ENCODE results near the gene LDLRAD3.
"Not testable (repeated sequence)": the region's sequence is repeated elsewhere in the genome, so short reads cannot be mapped to it uniquely, and the experiment has no call there.

LDLRAD3 gene

GRCh38 chr11:35943713-35944502 is at the start of gene LDLRAD3:
Gene LDLRAD3, plus strand, starts transcription at chr11:35944062. Its CDS starts 37 bp downstream, at chr11:35944099.
- DNase-seq, result peak; percentile 83

- DNase-seq, result no peak
Measured at GRCh38 chr11:35897019-35897418, 46.8 kb upstream of the LDLRAD3 start.

DNA sequence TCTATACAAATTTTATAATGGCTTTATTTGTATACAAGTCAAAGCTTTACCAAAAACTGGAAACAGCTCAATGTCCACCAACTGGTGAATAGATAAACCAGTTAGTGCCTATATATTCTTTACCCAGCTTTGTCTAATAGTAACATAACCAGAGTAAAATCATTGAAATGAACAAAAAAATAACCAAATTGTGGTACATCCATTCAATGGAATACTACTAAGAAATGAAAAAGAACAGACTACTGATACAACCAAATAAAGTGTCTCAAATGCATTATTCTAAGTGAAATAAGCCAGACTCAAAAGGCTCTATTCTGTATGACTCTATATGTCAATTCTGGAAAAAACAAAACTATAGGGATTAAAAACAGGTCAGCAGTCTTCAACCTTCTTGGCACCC is 40.9 kb upstream of the LDLRAD3 start:
- no peak for DNase-seq

- peak; percentile 63 for DNase-seq
Measured at GRCh38 chr11:35905646-35906276, 38.1 kb upstream of the LDLRAD3 start.

- no peak for DNase-seq
Measured at GRCh38 chr11:35906277-35906661, 37.6 kb upstream of the LDLRAD3 start.

DNA sequence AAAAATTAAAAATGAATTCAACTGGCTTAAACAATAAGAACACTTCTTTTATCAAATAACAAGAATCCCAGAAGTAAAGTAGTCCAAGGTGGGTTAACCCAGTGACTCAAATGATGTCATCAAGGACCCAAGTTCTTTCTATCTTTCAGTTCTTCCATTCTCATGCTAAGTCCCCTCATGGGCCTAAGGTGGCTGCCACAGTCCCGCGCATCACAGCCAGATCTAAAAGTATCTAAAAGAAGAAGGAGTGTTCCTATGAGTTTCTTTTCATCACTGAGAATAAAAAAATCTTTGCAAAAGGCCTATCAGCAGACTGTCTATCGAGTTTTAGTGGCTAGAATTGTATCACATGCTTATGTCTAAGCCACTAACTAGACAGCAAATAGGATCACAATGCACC is 37.2 kb upstream of the LDLRAD3 start:
- DNase-seq, result no peak

DNA sequence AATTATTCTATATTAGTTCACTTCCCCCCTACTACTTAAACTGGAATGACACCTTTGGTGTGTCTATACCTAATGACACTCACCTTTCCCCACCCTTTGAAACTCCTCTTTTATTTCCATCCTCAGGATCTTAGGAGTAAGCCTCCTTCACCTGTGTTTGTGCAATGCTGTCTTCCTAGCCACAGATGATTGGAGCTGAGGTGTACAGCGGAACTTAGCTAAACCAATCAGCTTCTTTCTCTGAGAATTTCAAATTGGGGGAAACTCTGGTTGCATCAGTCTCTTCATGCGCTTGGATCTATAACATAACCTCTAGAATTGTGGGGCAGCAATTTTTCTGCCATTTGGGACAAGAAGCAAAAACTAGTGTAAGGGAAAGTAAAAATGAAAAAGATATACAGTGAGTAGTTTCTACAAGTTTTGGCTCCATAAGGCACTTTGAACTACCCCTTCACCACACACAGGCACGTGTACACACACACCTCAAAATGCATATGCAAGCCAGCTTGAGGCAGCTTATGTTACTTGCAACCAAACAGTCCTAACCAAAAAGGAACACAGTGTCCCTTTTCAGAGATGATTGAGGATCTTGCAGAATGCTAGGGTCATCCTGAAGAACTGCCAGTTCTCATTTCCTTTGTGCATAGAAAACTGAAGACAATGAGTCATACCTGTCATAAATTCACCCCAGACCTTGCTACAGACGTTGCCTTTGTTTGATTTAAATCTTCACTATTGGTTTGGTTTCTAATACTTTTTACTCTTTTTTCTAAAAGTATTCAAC is 36.0 kb upstream of the LDLRAD3 start:
- no peak for DNase-seq

DNA sequence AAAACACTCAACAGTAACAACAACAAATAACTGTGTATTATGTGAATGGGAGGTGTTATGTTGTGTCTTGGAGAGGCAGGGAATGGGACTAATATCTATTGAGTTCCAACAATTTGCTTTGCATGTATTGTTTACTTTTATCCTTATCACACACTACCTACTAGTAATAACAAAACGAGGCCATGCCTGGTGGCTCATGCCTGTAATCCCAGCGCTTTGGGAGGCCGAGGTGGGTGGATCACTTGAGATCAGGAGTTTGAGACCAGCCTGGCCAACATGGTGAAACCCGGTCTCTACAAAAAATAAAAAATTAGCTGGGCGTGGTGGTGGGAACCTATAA is 35.5 kb upstream of the LDLRAD3 start:
- DNase-seq, result not testable (repeated sequence)

- no peak for DNase-seq
Measured at GRCh38 chr11:35909511-35910265, 34.2 kb upstream of the LDLRAD3 start.

GRCh38 chr11:35911013-35911412 is 32.8 kb upstream of the LDLRAD3 start:
- DNase-seq, result no peak

DNA sequence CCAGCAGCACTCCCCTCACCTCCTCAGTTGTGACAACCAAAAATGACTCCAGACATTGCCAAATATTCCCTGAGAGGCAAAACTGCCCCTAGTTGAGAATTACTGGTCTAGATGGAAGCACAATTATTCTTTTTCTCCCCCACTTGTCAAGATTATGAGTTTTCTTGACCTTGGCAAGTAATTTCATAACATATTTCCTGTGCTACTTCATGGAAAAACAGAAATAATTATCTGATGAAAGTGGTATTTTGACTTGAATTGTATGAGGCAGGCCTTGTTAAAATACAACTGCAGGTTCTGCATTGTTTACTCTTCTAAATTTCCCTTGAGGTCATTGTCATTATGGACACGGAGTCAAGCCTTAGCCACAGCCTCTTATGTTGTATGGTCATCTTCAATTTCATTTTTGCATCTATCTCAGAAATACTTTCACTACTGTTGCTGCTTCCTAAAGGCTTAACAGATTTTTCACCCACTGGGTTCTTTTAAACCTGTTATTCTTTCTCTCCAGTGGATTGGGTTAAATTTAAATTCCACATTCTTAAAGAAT is 32.2 kb upstream of the LDLRAD3 start:
- no peak for DNase-seq

GRCh38 chr11:35912436-35912835 is 31.4 kb upstream of the LDLRAD3 start:
- not testable (repeated sequence) for DNase-seq

DNA sequence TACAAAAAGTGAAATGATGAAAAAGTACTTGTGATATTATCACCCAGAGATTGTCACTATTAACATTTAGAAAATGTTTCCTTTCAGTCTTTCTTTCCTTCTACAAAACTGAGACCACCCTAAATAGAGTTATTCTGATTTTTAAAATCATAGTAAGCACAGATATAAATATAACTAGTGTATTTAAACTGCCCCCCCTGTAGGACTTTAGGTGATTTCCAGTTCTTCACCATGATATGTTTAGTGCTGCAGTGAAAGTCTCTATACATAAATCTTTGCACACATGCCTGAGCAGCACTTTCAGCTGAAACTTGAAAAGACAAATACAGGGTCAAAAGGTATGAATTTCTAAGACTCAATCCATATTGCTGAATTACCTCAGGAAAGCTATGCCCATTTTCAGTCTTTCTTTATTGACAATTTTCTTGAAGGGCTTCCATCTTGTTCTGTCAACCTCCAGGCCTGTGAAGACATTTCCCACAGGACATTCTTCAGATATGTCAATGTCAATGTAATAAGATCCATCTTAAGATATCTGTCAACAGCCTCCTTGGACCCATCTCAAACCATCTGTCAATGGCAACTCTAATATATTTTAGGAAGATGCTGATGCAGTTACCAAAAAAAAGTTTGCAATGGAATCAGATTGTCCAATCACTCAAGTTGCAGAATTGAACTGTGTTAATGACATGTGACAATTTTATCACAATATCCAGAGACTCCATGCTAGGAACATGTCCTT is 30.8 kb upstream of the LDLRAD3 start:
- no peak for DNase-seq

DNA sequence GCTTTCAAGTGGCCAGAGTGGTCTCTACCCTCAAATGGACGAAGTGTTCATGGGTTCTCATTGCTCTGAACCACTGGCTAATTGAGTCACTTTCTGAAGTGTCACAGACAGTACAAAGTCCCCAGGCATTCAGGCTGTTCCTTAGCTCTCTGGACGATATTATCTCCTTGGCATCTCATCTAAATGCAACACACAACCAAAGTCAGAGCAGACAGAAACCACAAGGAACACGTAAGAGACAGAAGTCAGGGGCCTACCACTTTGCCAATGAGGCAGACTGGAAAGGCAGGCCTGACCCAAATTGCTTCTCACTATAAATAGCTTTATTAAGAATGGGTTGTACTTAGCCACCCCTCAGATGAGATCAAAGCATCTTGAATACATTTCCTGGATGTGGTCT is 29.0 kb upstream of the LDLRAD3 start:
- DNase-seq, result no peak

- no peak for DNase-seq
Measured at GRCh38 chr11:35916270-35916669, 27.6 kb upstream of the LDLRAD3 start.

DNA sequence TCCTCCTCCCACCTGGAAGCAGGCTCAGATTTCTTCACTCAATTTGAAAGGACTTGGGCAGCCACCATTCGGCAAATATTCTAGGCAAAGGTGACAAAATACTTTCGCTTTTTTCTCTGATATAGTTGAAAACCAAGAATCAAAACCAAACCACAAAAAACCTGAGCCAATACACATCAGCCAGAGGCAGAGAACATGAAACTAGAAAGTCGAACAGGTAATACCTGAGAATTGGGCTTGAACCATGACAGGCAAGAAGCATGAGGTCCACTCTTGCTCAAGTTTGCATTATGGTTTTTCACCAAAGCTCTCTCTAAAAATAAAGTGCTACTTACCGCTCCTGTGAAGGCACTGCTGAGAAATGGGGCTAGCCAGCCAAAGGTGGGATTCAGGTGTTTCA is 26.2 kb upstream of the LDLRAD3 start:
- DNase-seq, result no peak

GRCh38 chr11:35918716-35919115 is 25.1 kb upstream of the LDLRAD3 start:
- no peak for DNase-seq

DNA sequence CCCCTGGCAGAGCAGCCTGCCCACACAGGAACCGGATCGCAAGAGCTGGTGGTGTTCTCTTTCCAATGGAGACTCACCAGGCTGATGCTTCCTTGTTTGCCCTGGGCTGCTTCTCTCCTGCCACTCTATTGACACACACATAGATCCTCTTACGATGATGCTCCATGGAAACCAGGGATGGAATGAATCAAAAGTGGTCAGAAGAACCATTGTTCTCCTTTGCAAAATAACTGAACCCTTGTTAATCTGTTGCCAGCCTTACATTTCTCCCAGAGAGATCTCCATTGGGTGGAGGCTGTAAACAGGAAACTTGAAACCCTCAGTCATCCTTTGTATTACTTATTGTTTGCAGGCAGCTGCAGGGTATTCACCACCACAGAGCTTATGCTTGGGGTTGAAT is 24.6 kb upstream of the LDLRAD3 start:
- DNase-seq, result no peak

GRCh38 chr11:35923452-35923851 is 20.4 kb upstream of the LDLRAD3 start:
- no peak for DNase-seq

- no peak for DNase-seq
Measured at GRCh38 chr11:35924811-35925210, 19.1 kb upstream of the LDLRAD3 start.

DNA sequence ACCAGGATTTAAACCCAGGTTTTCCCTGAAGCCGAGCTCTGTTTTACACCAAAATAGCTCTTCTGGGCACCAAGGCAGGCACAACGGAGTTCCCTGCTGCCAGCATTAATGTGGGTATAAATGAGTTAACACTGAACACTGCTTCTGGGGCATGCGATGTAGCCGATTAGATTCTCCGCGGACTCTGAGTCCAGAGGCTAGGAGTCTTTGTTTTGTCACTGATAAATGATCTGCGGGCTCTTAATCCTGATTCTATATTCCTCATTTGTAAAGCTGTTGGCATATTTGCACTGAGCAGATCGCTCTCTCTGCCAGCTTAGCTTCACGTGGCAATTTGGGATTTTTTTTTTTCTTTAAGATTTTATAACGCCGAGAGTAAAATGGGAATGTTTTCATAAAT is 16.8 kb upstream of the LDLRAD3 start:
- DNase-seq, result no peak

GRCh38 chr11:35927682-35928081 is 16.2 kb upstream of the LDLRAD3 start:
- no peak for DNase-seq

Data from NCI-H2227 treated with DMSO at 0.1 percent for 48 hours (cell line).